Neural progenitor cell (in vitro differentiated cells): ENCODE results near the gene CALHM1. TPM values are rescaled to one million over a fixed set of nuclear protein-coding genes. Genes with fewer than 3 reads are reported as not detected.
A peak's percentile ranks its signal among the peaks of the same experiment; 100 is the strongest.

Experiments used
- DNase-seq: peaks from one replicate; pipeline ENCODE4 v3.0.0-alpha.2; 2016; ENCODE audit warnings: low spot score
- H2AFZ ChIP-seq: fragments of 200-600 bp; sonication (generic); replicated peaks from 2 replicates; pipeline ENCODE4 v1.6.1; 2016; ENCODE audit warnings: antibody characterized with exemption
- H3F3A ChIP-seq: fragments of 200-600 bp; sonication (generic); 2 replicates; pipeline ENCODE4 v1.6.1; 2016; ENCODE audit warnings: antibody characterized with exemption, low read depth
- H3K27ac ChIP-seq: fragments of 200-600 bp; sonication (generic); 2 replicates; pipeline ENCODE4 v1.5.1; 2016; ENCODE audit warnings: mild to moderate bottlenecking
- H3K27me3 ChIP-seq: fragments of 200-600 bp; sonication (generic); 2 replicates; pipeline ENCODE4 v1.6.1; 2016; ENCODE audit warnings: mild to moderate bottlenecking, moderate library complexity
- H3K36me3 ChIP-seq: fragments of 200-600 bp; sonication (generic); 2 replicates; pipeline ENCODE4 v1.5.1; 2016
- H3K4me1 ChIP-seq: fragments of 200-600 bp; sonication (generic); 2 replicates; pipeline ENCODE4 v1.6.1; 2016; ENCODE audit warnings: mixed run types
- H3K4me2 ChIP-seq: fragments of 200-600 bp; sonication (generic); 2 replicates; pipeline ENCODE4 v1.6.1; 2016
- H3K4me3 ChIP-seq: fragments of 200-600 bp; sonication (generic); 2 replicates; pipeline ENCODE4 v1.5.1; 2016
- H3K79me2 ChIP-seq: fragments of 200-600 bp; sonication (generic); 2 replicates; pipeline ENCODE4 v1.6.1; 2016; ENCODE audit warnings: low read depth
- H3K9ac ChIP-seq: fragments of 200-600 bp; sonication (generic); 2 replicates; pipeline ENCODE4 v1.6.1; 2016
- H3K9me3 ChIP-seq: fragments of 200-600 bp; sonication (generic); 2 replicates; pipeline ENCODE4 v1.5.1; 2016; ENCODE audit warnings: low read depth
- H4K20me1 ChIP-seq: fragments of 200-600 bp; sonication (generic); 2 replicates; pipeline ENCODE4 v1.6.1; 2016; ENCODE audit warnings: low read depth
- H3K27ac Mint-ChIP-seq: 3 replicates; pipeline ENCODE4 v1.8.0; 2021; ENCODE audit warnings: mixed read lengths
- H3K27me3 Mint-ChIP-seq: 2 replicates; pipeline ENCODE4 v1.8.0; 2022; ENCODE audit warnings: low read depth, mild to moderate bottlenecking, inconsistent platforms, moderate library complexity, mixed read lengths; ENCODE audit not compliant: insufficient read depth
- H3K36me3 Mint-ChIP-seq: 3 replicates; pipeline ENCODE4 v1.8.0; 2021; ENCODE audit warnings: mixed read lengths
- H3K4me1 Mint-ChIP-seq: 3 replicates; pipeline ENCODE4 v1.8.0; 2021; ENCODE audit warnings: mixed read lengths
- H3K4me3 Mint-ChIP-seq: 3 replicates; pipeline ENCODE4 v1.8.0; 2021; ENCODE audit warnings: mild to moderate bottlenecking, moderate library complexity, mixed read lengths
- H3K9me3 Mint-ChIP-seq: 3 replicates; pipeline ENCODE4 v1.8.0; 2020; ENCODE audit warnings: mixed read lengths
- CTCF ChIP-seq: fragments of 200-600 bp; sonication (generic); IDR thresholded peaks from 2 replicates; pipeline ENCODE4 v1.5.1; 2017; ENCODE audit warnings: antibody characterized with exemption, mild to moderate bottlenecking
- EZH2 ChIP-seq: fragments of 200-600 bp; sonication (generic); IDR thresholded peaks from 2 replicates; pipeline ENCODE4 v1.6.1; 2017; ENCODE audit warnings: antibody characterized with exemption, mild to moderate bottlenecking, moderate library complexity
- EZH2phosphoT487 ChIP-seq: fragments of 200-600 bp; sonication (generic); IDR thresholded peaks from 2 replicates; pipeline ENCODE4 v1.6.1; 2017; ENCODE audit warnings: antibody characterized with exemption
- total RNA-seq: library from RNA; depleted of rRNA; stranded (reverse); fragments of >200 nt; gene quantifications from 2 replicates; pipeline ENCODE4 v1.2.3, GENCODE V29; 2015; ENCODE audit warnings: low replicate concordance

CALHM1 gene
- total RNA-seq, 1 donor from 2014 or later, result not detected

- H3K27me3 Mint-ChIP-seq, result peaks cover 27% of the 10 kb centered on the region
- peaks cover 67% of the 10 kb centered on the region for H3K27me3 ChIP-seq
Measured at GRCh38 chr10:103495321-103495720, 36.6 kb upstream of the CALHM1 start.

GRCh38 chr10:103493916-103494877 lies 35.5 kb upstream of the CALHM1 start:
- Histone ChIP-seq H2AFZ (peak overlapping the region; percentile 93), H3K36me3 (no peaks in the 10 kb centered on the region), H3K79me2 (no peaks in the 10 kb centered on the region), H3K27me3 (peaks cover 67% of the 10 kb centered on the region), H3K4me3 (peak overlapping the region; percentile 94), H3K4me2 (peak overlapping the region; percentile 100), H3K27ac (no peak overlapping the region), H3K9ac (no peak overlapping the region), H4K20me1 (no peaks in the 10 kb centered on the region), H3K4me1 (peaks cover 6% of the 10 kb centered on the region), H3K9me3 (no peaks in the 10 kb centered on the region), H3F3A (peaks cover 15% of the 10 kb centered on the region)
- Mint-ChIP-seq H3K4me1 (peaks cover 23% of the 10 kb centered on the region), H3K27ac (peak overlapping the region; percentile 60), H3K9me3 (no peaks in the 10 kb centered on the region), H3K4me3 (peak overlapping the region; percentile 90), H3K27me3 (peaks cover 27% of the 10 kb centered on the region), H3K36me3 (no peaks in the 10 kb centered on the region)
- peak; percentile 57 for DNase-seq
- TF ChIP-seq EZH2 (peak; percentile 75), EZH2phosphoT487 (peak; percentile 54), CTCF (no peak)

More at GRCh38 chr10:103495321-103495720, 36.6 kb upstream of the CALHM1 start:
- Mint-ChIP-seq H3K4me1 (peaks cover 32% of the 10 kb centered on the region), H3K9me3 (no peaks in the 10 kb centered on the region), H3K36me3 (no peaks in the 10 kb centered on the region), H3K4me3 (peak overlapping the region; percentile 90), H3K27ac (no peak overlapping the region)
- Histone ChIP-seq H3K79me2 (no peaks in the 10 kb centered on the region), H3K4me3 (no peak overlapping the region), H3K4me1 (peaks cover 12% of the 10 kb centered on the region), H3K9ac (no peak overlapping the region), H2AFZ (no peak overlapping the region), H3K9me3 (no peaks in the 10 kb centered on the region), H3K36me3 (no peaks in the 10 kb centered on the region), H4K20me1 (no peaks in the 10 kb centered on the region), H3F3A (peaks cover 15% of the 10 kb centered on the region), H3K27ac (no peak overlapping the region), H3K4me2 (no peak overlapping the region)
- no peak for DNase-seq
- TF ChIP-seq CTCF, result no peak
- TF ChIP-seq EZH2phosphoT487, result no peak
- TF ChIP-seq EZH2, result no peak

GRCh38 chr10:103493362-103493915 lies 34.7 kb upstream of the CALHM1 start, which contains the start of gene NEURL1:
Gene NEURL1 (plus strand): TSS chr10:103493705. CDS start chr10:103494388, 683 bp downstream.
- H2AFZ ChIP-seq, result peak within 1 kb of the TSS; percentile 93
- peak within 1 kb of the TSS; percentile 100 for H3K4me2 ChIP-seq
- no peaks in the 10 kb centered on the region for H4K20me1 ChIP-seq
- H3K9ac ChIP-seq, result no peak within 1 kb of the TSS
- peaks cover 67% of the 10 kb centered on the region for H3K27me3 ChIP-seq
- peaks cover 6% of the 10 kb centered on the region for H3K4me1 ChIP-seq
- no peak for TF ChIP-seq EZH2
- TF ChIP-seq CTCF, result no peak
- peak; percentile 14 for TF ChIP-seq EZH2phosphoT487
- H3F3A ChIP-seq, result peaks cover 15% of the 10 kb centered on the region
- H3K27ac Mint-ChIP-seq, result peak within 1 kb of the TSS; percentile 60
- H3K4me1 Mint-ChIP-seq, result peaks cover 23% of the 10 kb centered on the region
- H3K27me3 Mint-ChIP-seq, result peaks cover 27% of the 10 kb centered on the region
- no peaks in the 10 kb centered on the region for H3K9me3 Mint-ChIP-seq
- H3K27ac ChIP-seq, result no peak within 1 kb of the TSS
- no peaks in the 10 kb centered on the region for H3K36me3 Mint-ChIP-seq
- no peaks in the 10 kb centered on the region for H3K36me3 ChIP-seq
- peak within 1 kb of the TSS; percentile 90 for H3K4me3 Mint-ChIP-seq
- H3K4me3 ChIP-seq, result peak within 1 kb of the TSS; percentile 94
- DNase-seq, result peak; percentile 94
- no peaks in the 10 kb centered on the region for H3K79me2 ChIP-seq
- no peaks in the 10 kb centered on the region for H3K9me3 ChIP-seq
